ENCODE results near the gene EFNA5. TPM values are rescaled to one million over a fixed set of nuclear protein-coding genes. Genes with fewer than 3 reads are reported as not detected.

Gene EFNA5
- total RNA-seq, 2 donors from 2014 or later: not detected

DNA sequence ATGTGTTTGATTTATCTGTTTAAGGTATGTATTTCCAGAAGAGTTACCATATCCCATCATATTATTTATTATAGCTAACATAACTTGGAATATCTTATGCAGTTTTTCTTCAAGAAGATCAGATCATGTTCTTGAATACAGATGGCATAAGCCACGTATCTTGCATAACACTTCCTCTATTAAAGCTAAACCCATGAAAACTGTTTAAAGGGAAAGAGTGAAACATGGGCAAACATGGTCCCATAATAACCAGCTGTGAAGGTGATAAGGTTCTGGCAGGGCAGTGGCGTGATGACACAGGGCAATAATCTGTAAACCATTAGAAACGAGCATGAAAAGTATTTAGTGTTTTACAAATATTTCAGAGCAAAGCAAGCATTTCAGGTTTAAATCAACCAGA is 34.2 kb downstream of the EFNA5 start:
- ATAC-seq (replicated peaks): no peak
- no peaks in the 10 kb centered on the region for H3K9me3 Mint-ChIP-seq
- peaks cover 22% of the 10 kb centered on the region for H3K27me3 Mint-ChIP-seq
- no peaks in the 10 kb centered on the region for H3K36me3 Mint-ChIP-seq (ENCODE audit: low read depth)
- no peaks in the 10 kb centered on the region for H3K4me1 Mint-ChIP-seq
- H3K4me3 Mint-ChIP-seq: no peak overlapping the region
- H3K27ac Mint-ChIP-seq: no peak overlapping the region

- H3K36me3 Mint-ChIP-seq (ENCODE audit: low read depth): no peaks in the 10 kb centered on the region
- H3K4me1 Mint-ChIP-seq: no peaks in the 10 kb centered on the region
- no peak for ATAC-seq (replicated peaks)
- H3K27me3 Mint-ChIP-seq: peaks cover 22% of the 10 kb centered on the region
- no peak overlapping the region for H3K27ac Mint-ChIP-seq
- no peak overlapping the region for H3K4me3 Mint-ChIP-seq
- H3K9me3 Mint-ChIP-seq: no peaks in the 10 kb centered on the region
These were observed 34.7 kb downstream of the EFNA5 start for GRCh38 chr5:107636068-107636467.

- H3K4me3 Mint-ChIP-seq: no peak overlapping the region
- H3K27ac Mint-ChIP-seq: no peak overlapping the region
- peaks cover 22% of the 10 kb centered on the region for H3K27me3 Mint-ChIP-seq
- H3K36me3 Mint-ChIP-seq (ENCODE audit: low read depth): no peaks in the 10 kb centered on the region
- ATAC-seq (replicated peaks): no peak
- H3K4me1 Mint-ChIP-seq: no peaks in the 10 kb centered on the region
- no peaks in the 10 kb centered on the region for H3K9me3 Mint-ChIP-seq
These were observed 35.5 kb downstream of the EFNA5 start for GRCh38 chr5:107634981-107635848.

DNA sequence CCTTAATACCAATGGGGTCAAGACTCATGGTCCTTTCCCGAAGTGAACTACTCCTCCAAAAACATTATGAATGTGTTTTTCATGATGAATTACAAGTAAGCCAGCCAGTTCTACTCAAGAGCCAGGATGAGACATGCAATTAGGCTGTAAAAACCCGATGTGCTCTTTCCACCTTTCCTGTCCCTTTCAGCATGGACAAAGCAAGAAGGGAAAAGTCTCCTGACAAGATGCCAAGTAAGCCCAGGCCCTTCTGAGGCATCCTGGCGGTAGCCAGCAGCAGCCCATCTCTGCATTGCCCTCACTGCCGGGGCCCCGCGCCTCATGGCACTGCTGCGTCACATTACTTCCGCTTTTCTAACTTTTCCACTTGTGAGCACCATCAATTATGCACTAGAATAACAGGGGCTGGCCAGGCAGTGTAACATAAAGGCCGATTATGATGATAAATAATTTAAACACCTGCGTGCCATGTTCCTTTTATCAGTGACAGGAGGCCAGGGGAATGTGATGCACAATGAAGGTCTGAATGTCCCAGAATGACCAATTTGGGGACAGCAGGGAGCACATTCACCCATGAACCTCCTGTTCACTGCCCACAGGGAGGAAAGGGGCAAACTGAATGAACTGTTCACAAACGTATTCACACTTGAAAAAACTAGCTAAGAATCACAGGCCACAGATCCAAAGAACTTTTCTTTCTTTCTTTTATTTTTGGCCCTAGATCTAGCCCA is 37.4 kb downstream of the EFNA5 start:
- H3K9me3 Mint-ChIP-seq: no peaks in the 10 kb centered on the region
- H3K4me3 Mint-ChIP-seq: no peak overlapping the region
- H3K36me3 Mint-ChIP-seq (ENCODE audit: low read depth): no peaks in the 10 kb centered on the region
- ATAC-seq (replicated peaks): no peak
- peaks cover 22% of the 10 kb centered on the region for H3K27me3 Mint-ChIP-seq
- no peak overlapping the region for H3K27ac Mint-ChIP-seq
- H3K4me1 Mint-ChIP-seq: no peaks in the 10 kb centered on the region

DNA sequence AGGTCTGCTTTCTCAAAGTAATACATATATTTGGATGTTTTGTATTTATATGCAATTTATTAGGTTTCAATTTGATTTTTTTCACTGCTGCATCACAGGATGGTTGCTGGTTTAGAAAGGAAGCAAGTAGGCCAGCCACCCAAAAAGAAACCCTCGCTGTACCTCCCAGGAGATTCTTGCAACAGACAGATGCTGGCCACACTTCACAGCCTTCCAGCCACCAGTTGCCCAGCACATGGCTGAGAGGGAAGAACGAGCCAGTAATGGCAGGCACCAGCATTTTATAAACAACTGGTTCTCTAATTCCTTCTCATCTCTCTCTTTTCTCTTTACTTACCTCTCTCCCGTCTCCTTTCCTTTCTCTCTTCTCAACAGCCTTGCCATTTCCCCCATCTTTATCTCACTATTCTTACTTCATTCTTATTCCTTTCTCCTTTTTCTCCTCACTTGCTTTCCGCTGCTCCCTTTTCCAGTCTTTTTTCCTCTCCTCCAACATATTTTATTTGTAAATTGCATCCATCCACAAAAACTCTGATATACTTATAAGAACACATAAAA is 38.9 kb downstream of the EFNA5 start:
- Mint-ChIP-seq H3K27ac (no peak overlapping the region), H3K9me3 (no peaks in the 10 kb centered on the region), H3K27me3 (peaks cover 19% of the 10 kb centered on the region), H3K4me3 (no peak overlapping the region), H3K4me1 (no peaks in the 10 kb centered on the region), H3K36me3 (ENCODE audit: low read depth) (no peaks in the 10 kb centered on the region)
- no peak for ATAC-seq (replicated peaks)

DNA sequence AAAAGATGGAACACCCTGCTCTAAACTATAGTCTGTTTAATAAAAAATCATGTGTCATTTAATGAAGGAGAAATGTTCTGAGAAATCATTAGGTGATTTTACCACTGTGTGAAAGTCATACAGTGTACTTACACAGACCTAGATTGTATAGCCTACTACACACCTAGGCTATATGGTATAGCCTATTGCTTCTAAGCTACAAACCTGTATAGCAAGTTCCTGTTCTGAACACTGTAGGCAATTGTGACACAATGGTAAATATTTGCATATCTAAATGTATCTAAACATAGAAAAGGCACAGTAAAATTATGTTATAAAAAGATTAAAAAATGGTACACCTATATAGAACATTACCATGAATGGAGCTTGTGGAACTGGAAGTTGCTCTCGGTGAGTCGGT is 40.6 kb downstream of the EFNA5 start:
- H3K4me1 Mint-ChIP-seq: no peaks in the 10 kb centered on the region
- H3K36me3 Mint-ChIP-seq (ENCODE audit: low read depth): no peaks in the 10 kb centered on the region
- no peak overlapping the region for H3K4me3 Mint-ChIP-seq
- no peaks in the 10 kb centered on the region for H3K9me3 Mint-ChIP-seq
- no peak for ATAC-seq (replicated peaks)
- H3K27ac Mint-ChIP-seq: no peak overlapping the region
- peaks cover 16% of the 10 kb centered on the region for H3K27me3 Mint-ChIP-seq

- Mint-ChIP-seq H3K4me3 (no peak overlapping the region), H3K9me3 (no peaks in the 10 kb centered on the region), H3K4me1 (no peaks in the 10 kb centered on the region), H3K27me3 (no peaks in the 10 kb centered on the region), H3K27ac (no peak overlapping the region), H3K36me3 (ENCODE audit: low read depth) (no peaks in the 10 kb centered on the region)
- no peak for ATAC-seq (replicated peaks)
These were observed 46.5 kb downstream of the EFNA5 start for GRCh38 chr5:107624235-107624634.

- H3K4me1 Mint-ChIP-seq: no peaks in the 10 kb centered on the region
- no peak overlapping the region for H3K27ac Mint-ChIP-seq
- no peaks in the 10 kb centered on the region for H3K27me3 Mint-ChIP-seq
- no peak for ATAC-seq (replicated peaks)
- no peaks in the 10 kb centered on the region for H3K36me3 Mint-ChIP-seq (ENCODE audit: low read depth)
- H3K9me3 Mint-ChIP-seq: no peaks in the 10 kb centered on the region
- H3K4me3 Mint-ChIP-seq: no peak overlapping the region
These were observed 49.6 kb downstream of the EFNA5 start for GRCh38 chr5:107621089-107621488.

GRCh38 chr5:107619781-107620180 is 51.0 kb downstream of the EFNA5 start:
- no peak for ATAC-seq (replicated peaks)
- Mint-ChIP-seq H3K36me3 (ENCODE audit: low read depth) (no peaks in the 10 kb centered on the region), H3K27ac (no peak overlapping the region), H3K4me3 (no peak overlapping the region), H3K9me3 (no peaks in the 10 kb centered on the region), H3K4me1 (no peaks in the 10 kb centered on the region), H3K27me3 (peaks cover 4% of the 10 kb centered on the region)

- Mint-ChIP-seq H3K4me1 (no peaks in the 10 kb centered on the region), H3K4me3 (no peak overlapping the region)
These were observed 52.5 kb downstream of the EFNA5 start for GRCh38 chr5:107618242-107618641.

DNA sequence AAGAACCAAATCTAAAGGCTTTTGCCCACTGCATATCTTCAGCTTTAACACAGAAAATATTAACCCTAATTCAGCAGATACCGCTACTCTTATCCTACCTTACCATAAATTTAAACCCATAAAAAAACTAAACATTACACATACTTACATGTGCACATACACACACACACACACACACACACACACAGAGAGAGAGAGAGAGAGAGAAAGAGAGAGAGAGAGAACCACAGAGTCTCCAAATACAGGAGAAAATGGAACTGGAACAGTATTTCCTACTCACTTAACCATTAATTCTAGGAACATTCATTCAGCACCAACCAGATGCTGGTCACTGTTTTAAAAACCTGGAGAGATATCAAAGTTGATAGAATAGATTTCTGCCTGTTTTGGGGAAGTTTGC is 53.7 kb downstream of the EFNA5 start:
- Mint-ChIP-seq H3K27me3 (peaks cover 8% of the 10 kb centered on the region), H3K4me1 (no peaks in the 10 kb centered on the region), H3K36me3 (ENCODE audit: low read depth) (no peaks in the 10 kb centered on the region), H3K27ac (no peak overlapping the region), H3K4me3 (no peak overlapping the region), H3K9me3 (no peaks in the 10 kb centered on the region)
- no peak for ATAC-seq (replicated peaks)

More at GRCh38 chr5:107618242-107618641, 52.5 kb downstream of the EFNA5 start:
- no peaks in the 10 kb centered on the region for H3K9me3 Mint-ChIP-seq
- no peak overlapping the region for H3K27ac Mint-ChIP-seq
- H3K27me3 Mint-ChIP-seq: peaks cover 8% of the 10 kb centered on the region
- H3K36me3 Mint-ChIP-seq (ENCODE audit: low read depth): no peaks in the 10 kb centered on the region
- no peak for ATAC-seq (replicated peaks)

GRCh38 chr5:107616213-107616612 is 54.5 kb downstream of the EFNA5 start:
- no peak for ATAC-seq (replicated peaks)
- Mint-ChIP-seq H3K36me3 (ENCODE audit: low read depth) (no peaks in the 10 kb centered on the region), H3K4me3 (no peak overlapping the region), H3K4me1 (no peaks in the 10 kb centered on the region), H3K9me3 (no peaks in the 10 kb centered on the region), H3K27me3 (peaks cover 8% of the 10 kb centered on the region), H3K27ac (no peak overlapping the region)

DNA sequence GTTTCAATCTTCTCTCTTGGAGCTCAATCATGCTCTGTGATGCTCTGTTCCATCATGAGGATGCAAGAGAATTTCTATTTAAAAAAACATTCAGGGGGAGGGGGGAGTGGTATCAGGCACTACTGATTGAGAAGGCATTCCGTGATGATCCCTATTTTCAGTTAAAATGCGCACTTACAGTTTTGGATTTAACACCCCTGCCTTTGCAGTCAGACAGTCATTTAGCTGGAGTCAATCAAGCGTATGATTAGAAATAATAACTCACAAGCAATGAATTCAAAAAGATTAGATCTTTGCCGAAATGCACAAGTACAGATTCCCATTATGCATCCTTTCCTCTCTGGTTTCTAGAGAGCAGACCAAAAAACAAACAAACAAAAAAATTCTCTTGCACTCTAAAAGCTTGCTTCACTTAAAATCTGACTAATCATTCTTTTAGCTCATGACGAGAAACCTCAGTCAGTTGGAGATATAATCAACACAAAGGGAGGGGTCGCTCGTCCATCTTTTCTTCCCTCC is 55.4 kb downstream of the EFNA5 start:
- Mint-ChIP-seq H3K36me3 (ENCODE audit: low read depth) (no peaks in the 10 kb centered on the region), H3K9me3 (no peaks in the 10 kb centered on the region), H3K4me1 (no peaks in the 10 kb centered on the region), H3K27ac (no peak overlapping the region), H3K27me3 (peaks cover 8% of the 10 kb centered on the region), H3K4me3 (no peak overlapping the region)
- ATAC-seq (replicated peaks): no peak

GRCh38 chr5:107612541-107612940 is 58.2 kb downstream of the EFNA5 start:
- Mint-ChIP-seq H3K4me1 (no peaks in the 10 kb centered on the region), H3K36me3 (ENCODE audit: low read depth) (no peaks in the 10 kb centered on the region), H3K27ac (no peak overlapping the region), H3K9me3 (no peaks in the 10 kb centered on the region), H3K27me3 (peaks cover 8% of the 10 kb centered on the region), H3K4me3 (no peak overlapping the region)
- ATAC-seq (replicated peaks): no peak

- no peak overlapping the region for H3K4me3 Mint-ChIP-seq
- H3K9me3 Mint-ChIP-seq: no peaks in the 10 kb centered on the region
- no peaks in the 10 kb centered on the region for H3K36me3 Mint-ChIP-seq (ENCODE audit: low read depth)
- H3K27ac Mint-ChIP-seq: no peak overlapping the region
- ATAC-seq (replicated peaks): no peak
- H3K27me3 Mint-ChIP-seq: peaks cover 19% of the 10 kb centered on the region
- H3K4me1 Mint-ChIP-seq: no peaks in the 10 kb centered on the region
These were observed 59.9 kb downstream of the EFNA5 start for GRCh38 chr5:107610798-107611197.
